Progenitor cell of endocrine pancreas (in vitro differentiated cells): Measurements from ENCODE around the gene GDA. TPM values are rescaled to one million over a fixed set of nuclear protein-coding genes. Genes with fewer than 3 reads are reported as not detected.
"Not testable (repeated sequence)": the region's sequence is repeated elsewhere in the genome, so short reads cannot be mapped to it uniquely, and the experiment has no call there.

Experiments
- DNase-seq: peaks from one replicate; pipeline ENCODE4 v3.0.0; 2021; ENCODE audit warnings: low spot score; ENCODE audit not compliant: unreplicated experiment
- H3K27ac Mint-ChIP-seq: 2 replicates; pipeline ENCODE4 v1.8.0; 2021; ENCODE audit warnings: mild to moderate bottlenecking, moderate library complexity, mixed read lengths
- H3K27me3 Mint-ChIP-seq: 2 replicates; pipeline ENCODE4 v1.8.0; 2021; ENCODE audit warnings: mixed read lengths
- H3K36me3 Mint-ChIP-seq: 2 replicates; pipeline ENCODE4 v1.8.0; 2022; ENCODE audit warnings: mixed read lengths; ENCODE audit not compliant: insufficient read depth
- H3K4me1 Mint-ChIP-seq: 2 replicates; pipeline ENCODE4 v1.8.0; 2021; ENCODE audit warnings: low read depth, mixed read lengths
- H3K4me3 Mint-ChIP-seq: 2 replicates; pipeline ENCODE4 v1.8.0; 2021; ENCODE audit warnings: low read depth, mild to moderate bottlenecking, moderate library complexity, mixed read lengths
- H3K9me3 Mint-ChIP-seq: 2 replicates; pipeline ENCODE4 v1.8.0; 2021; ENCODE audit warnings: low read depth, mixed read lengths
- CTCF ChIP-seq: fragments of 200-600 bp; sonication (generic); IDR thresholded peaks from one replicate; pipeline ENCODE4 v1.5.0; 2021; ENCODE audit warnings: antibody characterized with exemption, mild to moderate bottlenecking; ENCODE audit not compliant: unreplicated experiment
- total RNA-seq: library from RNA; stranded (reverse); gene quantifications from 2 replicates; pipeline ENCODE4 v1.2.1, GENCODE V29; 2021

Gene GDA
- total RNA-seq, 1 donor from 2014 or later: 5.5 TPM

- H3K36me3 Mint-ChIP-seq: no peaks in the 10 kb centered on the region
- DNase-seq: no peak
- no peak overlapping the region for H3K4me3 Mint-ChIP-seq
- H3K9me3 Mint-ChIP-seq: no peaks in the 10 kb centered on the region
- peaks cover 3% of the 10 kb centered on the region for H3K27me3 Mint-ChIP-seq
- no peaks in the 10 kb centered on the region for H3K4me1 Mint-ChIP-seq
- TF ChIP-seq CTCF: no peak
- H3K27ac Mint-ChIP-seq: no peak overlapping the region
These were observed 119.7 kb downstream of the GDA start for GRCh38 chr9:72268961-72269360.

- not testable (repeated sequence) for H3K4me3 Mint-ChIP-seq, H3K27ac Mint-ChIP-seq, H3K4me1 Mint-ChIP-seq, H3K27me3 Mint-ChIP-seq, H3K36me3 Mint-ChIP-seq, H3K9me3 Mint-ChIP-seq, DNase-seq
These were observed 121.1 kb downstream of the GDA start for GRCh38 chr9:72270359-72270758.

- Mint-ChIP-seq H3K9me3 (no peaks in the 10 kb centered on the region), H3K36me3 (no peaks in the 10 kb centered on the region), H3K27me3 (peaks cover 6% of the 10 kb centered on the region), H3K4me3 (no peak overlapping the region), H3K4me1 (no peaks in the 10 kb centered on the region), H3K27ac (no peak overlapping the region)
- TF ChIP-seq CTCF: peak; percentile 91
- peak; percentile 47 for DNase-seq
These were observed 122.6 kb downstream of the GDA start for GRCh38 chr9:72271613-72272478.

- Mint-ChIP-seq H3K4me1 (no peaks in the 10 kb centered on the region), H3K27me3 (peaks cover 6% of the 10 kb centered on the region), H3K36me3 (no peaks in the 10 kb centered on the region)
These were observed 125.2 kb downstream of the GDA start for GRCh38 chr9:72274441-72274840.

GRCh38 chr9:72274916-72275315 lies 125.7 kb downstream of the GDA start:
- Mint-ChIP-seq H3K4me3 (no peak overlapping the region), H3K27me3 (peaks cover 6% of the 10 kb centered on the region), H3K4me1 (no peaks in the 10 kb centered on the region), H3K27ac (no peak overlapping the region), H3K36me3 (no peaks in the 10 kb centered on the region), H3K9me3 (no peaks in the 10 kb centered on the region)
- no peak for DNase-seq
- no peak for TF ChIP-seq CTCF

More at GRCh38 chr9:72274441-72274840, 125.2 kb downstream of the GDA start:
- Mint-ChIP-seq H3K9me3 (no peaks in the 10 kb centered on the region), H3K27ac (no peak overlapping the region), H3K4me3 (no peak overlapping the region)
- TF ChIP-seq CTCF: no peak
- no peak for DNase-seq

- Mint-ChIP-seq H3K9me3 (no peaks in the 10 kb centered on the region), H3K4me3 (no peak overlapping the region), H3K27me3 (peaks cover 6% of the 10 kb centered on the region), H3K36me3 (no peaks in the 10 kb centered on the region), H3K27ac (no peak overlapping the region), H3K4me1 (no peaks in the 10 kb centered on the region)
- no peak for DNase-seq
- no peak for TF ChIP-seq CTCF
These were observed 127.2 kb downstream of the GDA start for GRCh38 chr9:72276429-72276828.
